ENCODE data around the gene HPCAL1. TPM values are rescaled to one million over a fixed set of nuclear protein-coding genes. Genes with fewer than 3 reads are reported as not detected.

HPCAL1 gene
- polyA plus RNA-seq, 3 donors = 30.0 to 44.2 (median 37.2) TPM

DNA sequence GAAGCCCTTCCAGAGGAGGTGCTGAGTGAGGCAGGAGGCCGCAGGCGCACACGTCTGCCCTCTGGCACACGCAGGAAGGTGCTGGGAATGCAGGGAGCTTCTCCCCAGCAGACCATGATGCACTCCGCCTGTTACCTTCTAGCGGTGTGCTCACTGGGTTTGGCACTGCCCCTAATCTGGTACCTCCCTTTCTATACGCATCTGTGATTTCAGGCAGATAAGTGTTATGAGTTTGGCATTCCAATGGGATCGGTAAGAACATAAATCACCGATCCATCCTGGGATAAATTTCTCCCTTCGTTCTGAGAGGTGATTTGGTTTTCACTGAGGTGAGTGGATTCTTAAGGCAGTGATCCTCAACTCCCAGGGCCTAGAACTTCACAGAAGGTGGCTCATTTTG, 110.8 kb downstream of the HPCAL1 start:
- no peak overlapping the region for H3K27ac ChIP-seq (ENCODE audit: low read depth, low read length)

DNA sequence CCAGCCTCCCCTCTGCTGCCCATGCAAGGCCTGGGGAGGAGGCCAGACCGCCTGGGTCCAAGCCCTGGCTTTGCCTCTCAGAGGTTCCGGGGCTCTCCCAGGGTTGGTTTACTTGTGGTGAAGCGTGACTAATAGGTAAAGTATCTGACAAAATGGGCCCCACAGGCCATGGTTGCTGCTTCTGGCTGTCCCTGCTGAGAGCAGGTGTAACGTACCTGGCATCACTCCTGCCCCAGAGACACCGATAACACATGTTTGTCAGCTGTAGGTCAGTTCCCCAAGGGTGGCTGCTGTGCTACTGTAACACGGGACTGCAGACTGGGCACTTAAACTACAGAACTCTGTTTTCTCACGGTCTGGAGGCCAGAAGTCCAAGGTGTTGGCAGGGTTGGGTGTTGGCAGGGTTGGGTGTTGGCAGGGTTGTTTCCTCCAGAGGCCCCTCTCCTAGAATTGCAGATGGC, 111.3 kb downstream of the HPCAL1 start:
- 36 to 83% (median 72%) methylated on average over 7 of the region's 7 CpGs for WGBS, 3 donors
- no peak overlapping the region for H3K27ac ChIP-seq (ENCODE audit: low read depth, low read length)

More for the DNA sequence above, 110.8 kb downstream of the HPCAL1 start:
- 82 to 91% (median 91%) methylated on average over 10 of the region's 10 CpGs for WGBS, 3 donors

DNA sequence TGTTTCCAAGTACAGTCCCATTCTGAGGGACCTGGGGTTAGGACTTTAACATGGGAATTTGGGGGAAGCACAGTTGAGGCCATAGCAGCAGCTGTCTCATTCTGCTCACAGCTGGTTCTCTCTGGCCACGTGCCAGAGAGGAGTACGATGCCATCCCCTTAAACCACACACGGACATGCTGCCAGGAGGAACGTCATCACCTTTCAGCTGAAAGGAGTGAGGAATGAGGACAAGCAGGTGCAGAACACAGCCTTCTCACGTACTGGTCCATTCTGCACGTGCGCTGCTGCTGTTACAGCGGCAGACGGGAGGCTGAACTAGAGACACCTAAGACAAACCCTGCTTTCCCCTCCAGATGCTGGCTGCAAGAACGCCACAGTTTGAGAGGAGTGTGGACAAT, 111.9 kb downstream of the HPCAL1 start:
- WGBS, 3 donors = 51 to 77% (median 73%) methylated on average over 10 of the region's 10 CpGs
- no peak overlapping the region for H3K27ac ChIP-seq (ENCODE audit: low read depth, low read length)

DNA sequence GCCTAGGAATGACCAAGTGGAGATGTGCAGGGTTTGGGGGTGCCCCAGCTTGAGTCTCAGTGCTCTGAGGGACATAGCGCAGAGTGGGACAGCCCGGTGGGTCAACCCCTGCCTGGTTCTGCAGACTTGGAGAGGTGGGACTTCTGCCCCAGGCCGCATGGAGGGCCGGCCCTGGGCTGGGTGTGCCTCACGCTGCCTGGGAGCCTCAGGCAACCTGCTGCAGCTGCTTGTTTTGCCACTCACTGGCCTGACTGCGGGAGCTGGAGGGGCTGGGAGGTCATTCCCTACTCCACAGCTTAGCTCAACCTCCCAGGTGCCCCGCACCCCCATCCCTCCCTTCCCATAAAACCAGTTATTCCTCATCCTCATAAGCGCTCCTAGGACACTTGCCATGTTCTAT, 112.3 kb downstream of the HPCAL1 start:
- WGBS, 3 donors = 72 to 96% (median 93%) methylated on average over 6 to 8 of the region's 8 CpGs
- H3K27ac ChIP-seq (ENCODE audit: low read depth, low read length) = no peak overlapping the region

DNA sequence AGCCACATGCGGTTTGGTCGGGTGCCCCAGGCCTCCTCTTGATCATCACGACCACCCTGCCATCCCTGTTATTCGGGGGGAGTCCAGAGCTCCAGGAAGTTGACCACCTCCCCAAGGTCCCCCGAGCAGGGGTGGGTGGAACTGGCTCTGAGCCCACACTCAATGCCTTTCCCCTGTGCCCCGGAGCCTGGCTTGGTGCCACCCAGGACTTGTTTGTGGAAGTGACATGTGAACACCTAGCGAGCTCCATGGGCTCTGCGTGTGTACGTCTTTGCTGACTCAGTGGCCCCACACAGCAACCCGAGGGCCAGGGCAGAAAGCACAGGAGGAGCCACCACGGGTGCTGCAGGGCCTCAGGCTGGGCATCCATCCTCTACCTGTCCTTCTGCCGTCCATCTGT, 112.9 kb downstream of the HPCAL1 start:
- no peak overlapping the region for H3K27ac ChIP-seq (ENCODE audit: low read depth, low read length)
- 53 to 88% (median 76%) methylated on average over 12 of the region's 12 CpGs for WGBS, 3 donors

DNA sequence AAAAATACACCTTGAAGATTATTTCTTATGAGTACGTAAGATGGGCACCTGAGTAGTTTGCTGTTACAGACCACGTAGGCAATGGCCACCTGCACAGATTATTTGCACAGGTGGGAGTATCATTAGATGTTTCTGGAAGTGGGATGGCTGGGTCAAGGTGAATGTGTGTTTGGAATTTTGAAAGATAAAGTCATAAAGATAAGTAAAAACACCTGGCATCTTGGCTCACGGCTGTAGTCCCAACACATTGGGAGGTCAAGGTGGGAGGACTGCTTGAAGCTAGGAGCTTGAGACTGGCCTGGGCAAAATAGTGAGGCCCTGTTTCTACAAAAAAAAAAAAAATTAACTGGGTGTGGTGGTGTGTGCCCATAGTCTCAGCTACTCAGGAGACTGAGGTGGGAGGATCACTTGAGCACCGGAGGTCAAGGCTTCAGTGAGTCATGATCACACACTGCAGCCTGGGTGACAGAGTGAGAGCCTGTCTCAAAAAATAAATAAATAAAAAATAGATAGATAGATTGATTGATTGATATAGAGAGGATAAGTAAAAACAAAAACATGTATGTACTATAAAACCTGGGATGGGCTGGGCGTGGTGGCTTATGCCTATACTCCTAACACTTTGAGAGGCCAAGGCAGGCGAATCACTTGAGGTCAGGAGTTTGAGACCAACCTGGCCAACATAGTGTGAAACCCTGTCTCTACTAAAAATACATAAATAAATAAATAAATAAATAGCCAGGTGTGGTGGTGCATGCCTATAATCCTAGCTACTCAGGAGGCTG, 115.0 kb downstream of the HPCAL1 start:
- 59 to 93% (median 81%) methylated on average over 5 to 6 of the region's 6 CpGs for WGBS, 3 donors
- no peak overlapping the region for H3K27ac ChIP-seq (ENCODE audit: low read depth, low read length)

DNA sequence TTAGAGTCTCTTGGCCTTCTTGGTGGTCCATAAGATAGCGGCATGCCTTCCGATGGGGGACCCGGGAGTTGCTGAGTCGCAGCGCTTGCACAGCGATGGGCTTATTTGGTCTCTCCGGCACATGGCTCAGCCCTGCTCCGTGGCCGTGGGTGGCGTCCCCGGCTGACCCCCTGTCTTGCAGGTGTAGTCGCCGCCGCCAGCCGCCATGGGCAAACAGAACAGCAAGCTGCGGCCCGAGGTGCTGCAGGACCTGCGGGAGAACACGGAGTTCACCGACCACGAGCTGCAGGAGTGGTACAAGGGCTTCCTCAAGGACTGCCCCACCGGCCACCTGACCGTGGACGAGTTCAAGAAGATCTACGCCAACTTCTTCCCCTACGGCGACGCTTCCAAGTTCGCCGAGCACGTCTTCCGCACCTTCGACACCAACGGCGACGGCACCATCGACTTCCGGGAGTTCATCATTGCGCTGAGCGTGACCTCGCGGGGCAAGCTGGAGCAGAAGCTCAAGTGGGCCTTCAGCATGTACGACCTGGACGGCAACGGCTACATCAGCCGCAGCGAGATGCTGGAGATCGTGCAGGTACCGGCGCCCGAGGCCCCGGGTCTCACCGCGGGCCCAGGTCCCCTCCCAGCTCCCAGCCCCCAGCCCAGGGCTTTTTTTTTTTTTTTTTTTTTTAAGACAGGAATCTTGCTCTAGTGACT, 117.0 kb downstream of the HPCAL1 start:
- 95 to 97% (median 96%) methylated on average over 54 of the region's 54 CpGs for WGBS, 3 donors

DNA sequence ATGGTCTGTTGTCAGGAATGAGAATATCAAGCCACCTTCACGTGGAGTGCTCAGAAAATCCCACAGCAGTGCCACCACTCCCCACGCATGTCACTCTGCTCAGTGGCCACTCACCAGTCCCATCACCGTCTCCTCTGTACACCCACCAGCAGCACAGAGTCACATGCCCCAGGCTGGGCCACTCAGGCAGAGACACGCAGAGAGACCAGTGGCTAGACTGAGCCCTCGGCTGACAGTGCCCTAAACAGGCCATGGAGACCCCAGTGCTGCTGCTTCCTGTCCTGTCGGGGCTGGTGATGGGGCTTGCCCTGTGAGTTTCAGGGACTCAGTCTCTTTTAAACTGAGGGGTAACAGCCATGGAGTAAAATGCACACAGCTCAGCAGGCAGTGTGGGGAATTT, 119.5 kb downstream of the HPCAL1 start:
- 88 to 96% (median 91%) methylated on average over 6 of the region's 6 CpGs for WGBS, 3 donors
- H3K27ac ChIP-seq (ENCODE audit: low read depth, low read length) = no peak overlapping the region

More for the DNA sequence above, 117.0 kb downstream of the HPCAL1 start:
- no peak overlapping the region for H3K27ac ChIP-seq (ENCODE audit: low read depth, low read length)

DNA sequence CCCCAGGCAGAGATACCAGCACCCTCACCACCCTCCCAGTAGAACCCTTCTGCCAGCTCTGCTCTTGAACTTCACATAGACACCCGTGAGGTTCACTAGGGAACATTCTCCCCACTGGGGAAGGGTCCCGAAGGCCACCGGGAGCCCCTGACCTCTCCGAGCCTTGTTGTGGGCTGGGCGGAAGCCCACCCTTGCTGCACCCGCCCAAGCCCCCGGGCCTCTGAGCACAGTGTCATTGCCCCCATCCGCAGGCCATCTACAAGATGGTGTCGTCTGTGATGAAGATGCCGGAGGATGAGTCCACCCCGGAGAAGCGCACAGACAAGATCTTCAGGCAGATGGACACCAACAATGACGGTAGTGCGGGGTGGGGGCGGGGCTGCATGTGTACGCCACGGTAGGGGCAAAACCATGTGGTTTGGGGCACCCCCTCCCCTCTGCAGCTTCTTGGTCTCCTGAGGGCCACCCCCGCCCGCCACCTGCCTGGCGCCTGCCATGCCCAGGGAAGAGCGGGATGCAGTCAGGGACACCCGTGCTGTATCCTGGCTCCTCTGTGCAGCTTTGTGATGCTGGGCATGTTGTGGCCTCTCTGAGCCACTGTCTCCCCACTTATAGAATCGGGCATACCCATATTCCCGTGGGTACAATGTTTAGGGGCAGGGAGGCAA, 120.2 kb downstream of the HPCAL1 start:
- WGBS, 3 donors = 93 to 95% (median 95%) methylated on average over 24 of the region's 24 CpGs
- no peak overlapping the region for H3K27ac ChIP-seq (ENCODE audit: low read depth, low read length)

DNA sequence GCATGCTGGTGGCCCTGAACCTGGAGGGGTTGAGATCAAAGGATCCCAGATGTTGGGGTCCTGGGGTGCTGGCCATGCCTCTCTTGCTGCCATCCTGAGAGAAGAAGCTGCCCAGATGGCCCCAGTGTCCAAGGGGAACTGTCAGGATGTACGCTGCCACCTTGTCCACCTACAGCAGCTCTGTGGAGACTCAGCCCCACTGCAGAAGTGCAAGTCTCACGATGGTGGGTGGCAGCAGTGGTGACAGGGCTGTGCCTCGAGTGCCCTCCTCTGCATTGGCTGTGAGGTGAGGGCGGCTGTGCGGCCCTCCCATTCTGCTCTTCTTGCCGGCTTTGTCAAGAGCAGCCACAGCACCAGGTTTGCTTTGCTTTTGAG, 120.7 kb downstream of the HPCAL1 start:
- WGBS, 3 donors = 91 to 95% (median 92%) methylated on average over 5 to 6 of the region's 6 CpGs
- H3K27ac ChIP-seq (ENCODE audit: low read depth, low read length) = no peak overlapping the region

DNA sequence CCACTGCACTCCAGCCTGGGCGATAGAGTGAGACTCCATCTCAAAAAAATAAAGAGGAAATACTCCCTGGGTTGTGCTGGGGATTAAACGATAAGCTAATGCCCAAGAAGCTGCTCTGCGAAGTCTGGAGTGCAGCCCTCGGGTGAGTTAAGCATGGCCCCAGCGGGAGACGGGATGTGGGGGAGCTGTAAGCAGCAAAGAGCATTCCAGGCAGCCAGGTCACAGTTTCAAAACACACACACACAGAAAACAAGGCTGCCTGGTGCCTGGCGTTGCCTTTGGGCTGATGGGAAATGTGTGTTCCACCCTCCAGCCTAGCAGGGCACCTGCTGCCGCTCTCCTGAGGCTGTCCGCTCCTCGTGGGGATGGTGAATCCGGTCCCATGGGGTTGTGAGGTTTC, 121.3 kb downstream of the HPCAL1 start:
- WGBS, 3 donors = 72 to 89% (median 84%) methylated on average over 11 of the region's 11 CpGs
- no peak overlapping the region for H3K27ac ChIP-seq (ENCODE audit: low read depth, low read length)

DNA sequence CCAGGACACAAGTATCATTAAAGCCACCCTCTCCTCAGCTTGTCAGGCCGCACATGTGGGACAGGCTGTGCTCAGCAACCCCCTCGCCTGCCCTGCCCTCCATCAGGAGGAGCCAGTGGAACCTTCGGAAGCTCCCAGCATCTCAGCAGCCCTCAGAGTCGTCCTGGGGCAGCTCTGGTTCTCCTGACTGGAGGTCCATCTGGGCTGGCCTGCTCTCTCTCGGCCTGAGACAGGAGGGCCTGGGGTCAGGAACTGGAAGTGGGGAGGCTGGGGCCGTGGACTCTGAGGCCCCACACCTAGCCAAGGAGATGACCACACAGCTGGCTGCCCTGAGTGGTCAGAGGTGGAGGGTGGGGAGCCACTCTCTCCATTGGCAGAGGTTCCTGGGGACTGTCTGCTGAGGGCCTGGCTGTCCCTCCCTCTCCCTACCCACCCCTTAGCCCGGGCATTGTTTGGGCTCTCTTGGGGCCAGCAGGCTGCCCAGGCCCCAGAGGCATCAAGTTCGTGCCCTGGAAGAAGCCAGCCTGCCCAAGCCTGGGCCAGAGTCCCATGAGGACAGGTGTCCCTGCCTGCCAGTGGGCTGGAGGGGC, 122.3 kb downstream of the HPCAL1 start:
- no peak overlapping the region for H3K27ac ChIP-seq (ENCODE audit: low read depth, low read length)
- WGBS, 3 donors = 88 to 93% (median 89%) methylated on average over 8 of the region's 8 CpGs

DNA sequence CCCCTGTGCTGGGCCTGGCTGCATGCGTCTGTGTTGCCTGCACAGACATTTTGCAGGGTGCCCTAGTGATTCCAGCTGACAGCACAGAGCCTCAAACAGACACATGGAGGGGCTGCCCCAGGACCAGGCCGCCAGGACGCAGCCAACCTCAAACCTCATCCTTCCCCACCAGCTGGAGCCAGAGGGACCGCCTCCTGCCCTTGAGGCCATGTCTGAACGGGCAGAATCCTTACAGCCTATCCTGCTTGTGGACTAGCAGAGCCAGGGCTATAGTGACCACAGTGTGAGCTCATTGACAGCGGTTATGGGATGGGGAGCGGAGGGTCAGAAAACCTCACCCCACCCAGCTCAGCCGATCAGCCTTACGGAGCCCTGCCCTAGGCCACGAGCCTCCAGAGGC, 123.0 kb downstream of the HPCAL1 start:
- WGBS, 3 donors = 79 to 89% (median 89%) methylated on average over 10 of the region's 10 CpGs
- H3K27ac ChIP-seq (ENCODE audit: low read depth, low read length) = no peak overlapping the region

DNA sequence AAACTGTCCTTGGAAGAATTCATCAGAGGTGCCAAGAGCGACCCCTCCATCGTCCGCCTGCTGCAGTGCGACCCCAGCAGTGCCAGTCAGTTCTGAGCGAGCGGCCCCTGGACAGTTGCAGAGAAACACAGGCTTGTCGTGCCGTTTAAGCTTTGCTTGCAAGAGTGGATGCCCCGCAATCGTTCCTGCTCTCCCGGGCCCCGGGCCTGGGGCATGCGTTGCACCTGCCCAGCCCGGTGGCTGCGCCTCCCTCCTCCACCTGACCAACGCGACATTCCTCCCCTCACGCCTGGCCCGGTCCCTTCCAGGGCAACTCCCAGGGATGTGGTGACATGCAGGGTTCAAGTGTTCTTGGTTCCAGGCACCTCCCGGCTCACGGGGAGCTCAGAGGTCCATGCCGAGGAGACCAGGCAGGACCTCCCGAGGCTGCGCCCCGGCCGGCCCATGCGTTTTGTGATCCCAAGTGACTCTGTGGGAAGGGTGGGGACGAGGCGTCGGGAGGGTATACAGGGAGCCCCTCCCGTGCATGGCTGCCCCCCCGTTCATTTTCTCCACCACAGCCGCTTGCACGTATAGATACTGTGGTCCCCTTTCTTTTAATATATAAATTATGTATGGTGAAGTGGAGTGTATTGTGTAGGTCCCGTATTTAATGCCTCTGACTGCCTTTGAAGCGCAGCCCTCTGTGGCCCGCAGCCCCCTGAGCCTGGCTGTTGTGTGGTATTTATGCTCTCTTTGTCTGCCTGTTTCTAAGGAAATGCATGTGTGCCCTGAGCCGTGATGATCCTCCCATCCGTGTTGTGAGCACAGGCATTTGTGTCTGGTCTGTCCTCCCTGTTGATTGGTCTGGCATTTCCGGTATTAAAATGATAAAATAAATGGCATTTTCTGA, 124.3 kb downstream of the HPCAL1 start:
- no peak overlapping the region for H3K27ac ChIP-seq (ENCODE audit: low read depth, low read length)
- WGBS, 3 donors = 89 to 92% (median 91%) methylated on average over 40 of the region's 40 CpGs

DNA sequence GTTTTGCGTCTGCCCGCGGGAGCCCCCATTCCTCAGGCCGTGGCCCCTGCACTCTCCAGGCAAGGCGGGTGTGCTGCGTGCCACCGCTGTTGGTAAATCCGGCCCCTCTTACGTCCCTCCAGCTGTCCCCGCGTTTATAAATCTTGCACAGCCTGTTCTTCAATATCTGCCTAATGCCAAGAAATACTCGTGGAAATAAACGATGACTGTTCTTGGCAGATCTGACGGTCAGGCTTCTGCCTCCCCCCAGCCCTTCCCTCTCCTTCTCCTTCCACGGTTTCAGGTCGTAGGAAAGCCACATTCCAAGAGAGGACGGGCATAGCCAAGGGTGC, 124.9 kb downstream of the HPCAL1 start:
- 67 to 79% (median 79%) methylated on average over 17 of the region's 17 CpGs for WGBS, 3 donors
- H3K27ac ChIP-seq (ENCODE audit: low read depth, low read length) = no peak overlapping the region

DNA sequence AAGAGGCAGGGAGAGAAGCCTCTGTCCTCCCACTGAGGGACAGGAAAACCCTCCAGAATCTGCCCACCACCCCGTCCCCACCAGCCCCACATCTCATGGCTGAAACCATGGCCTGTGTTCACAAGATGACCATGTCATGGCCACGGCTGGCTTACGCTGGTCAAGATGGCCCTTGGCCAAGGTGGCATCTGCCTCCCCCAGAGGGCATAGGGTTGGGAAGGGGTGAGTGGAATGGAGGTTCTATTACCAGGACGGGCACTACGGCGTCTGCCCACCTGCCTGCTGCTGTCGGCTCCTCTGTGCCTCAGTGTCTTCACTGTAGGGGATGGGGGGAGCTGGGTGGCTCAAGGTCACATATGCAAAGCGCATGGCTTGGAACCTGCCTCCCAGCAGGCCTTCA, 125.7 kb downstream of the HPCAL1 start:
- 95 to 98% (median 96%) methylated on average over 8 of the region's 8 CpGs for WGBS, 3 donors
- no peak overlapping the region for H3K27ac ChIP-seq (ENCODE audit: low read depth, low read length)

DNA sequence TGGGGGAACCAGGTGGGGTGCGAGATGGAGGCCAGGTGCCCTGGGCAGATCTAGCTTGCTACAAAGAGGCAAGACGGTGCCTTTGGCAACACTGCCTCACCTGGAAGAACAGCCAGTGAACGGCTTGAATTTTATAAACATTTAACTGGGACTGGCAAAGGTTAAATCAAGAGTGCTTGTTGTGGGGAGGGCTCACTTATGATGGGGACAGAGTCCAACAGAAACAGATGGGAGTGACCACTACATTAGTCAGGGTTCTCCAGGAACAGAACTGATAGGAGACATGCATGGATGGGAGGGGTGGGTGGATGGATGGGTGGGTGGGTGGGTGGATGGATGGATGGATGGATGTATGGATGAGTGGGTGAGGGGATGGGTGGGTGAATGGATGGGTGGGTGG, 126.2 kb downstream of the HPCAL1 start:
- WGBS, 3 donors = 73 to 90% (median 87%) methylated on average over 3 of the region's 3 CpGs

More for the DNA sequence above, 126.2 kb downstream of the HPCAL1 start:
- no peak overlapping the region for H3K27ac ChIP-seq (ENCODE audit: low read depth, low read length)

All from adipose tissue (tissue), 3 donors.